ENCODE results near the gene NCAPD3.

Gene NCAPD3

DNA sequence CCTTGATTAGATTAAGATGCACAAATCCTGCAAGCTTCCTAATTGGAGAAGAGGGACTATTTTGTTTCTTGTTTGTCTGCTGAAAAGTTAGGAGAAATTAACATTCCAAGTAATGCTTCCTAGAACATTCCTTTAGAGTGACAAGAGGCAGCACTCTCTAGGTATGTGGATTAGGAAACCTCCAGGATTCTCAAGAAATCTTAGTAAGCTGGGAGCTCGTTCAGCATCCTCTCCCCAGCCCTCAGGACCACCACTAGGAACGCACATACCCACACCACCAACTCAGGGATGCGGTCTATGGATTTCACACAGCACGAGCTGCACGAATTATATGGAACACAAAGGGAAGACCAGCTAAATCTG lies 52.9 kb downstream of the NCAPD3 start:
- in situ Hi-C loops (cut with MboI; ENCODE audit: low sequenced_read_pairs): no loop called here

- in situ Hi-C loops (cut with MboI; ENCODE audit: low sequenced_read_pairs): no loop called here
These were observed 53.4 kb downstream of the NCAPD3 start for GRCh38 chr11:134170177-134170918.

DNA sequence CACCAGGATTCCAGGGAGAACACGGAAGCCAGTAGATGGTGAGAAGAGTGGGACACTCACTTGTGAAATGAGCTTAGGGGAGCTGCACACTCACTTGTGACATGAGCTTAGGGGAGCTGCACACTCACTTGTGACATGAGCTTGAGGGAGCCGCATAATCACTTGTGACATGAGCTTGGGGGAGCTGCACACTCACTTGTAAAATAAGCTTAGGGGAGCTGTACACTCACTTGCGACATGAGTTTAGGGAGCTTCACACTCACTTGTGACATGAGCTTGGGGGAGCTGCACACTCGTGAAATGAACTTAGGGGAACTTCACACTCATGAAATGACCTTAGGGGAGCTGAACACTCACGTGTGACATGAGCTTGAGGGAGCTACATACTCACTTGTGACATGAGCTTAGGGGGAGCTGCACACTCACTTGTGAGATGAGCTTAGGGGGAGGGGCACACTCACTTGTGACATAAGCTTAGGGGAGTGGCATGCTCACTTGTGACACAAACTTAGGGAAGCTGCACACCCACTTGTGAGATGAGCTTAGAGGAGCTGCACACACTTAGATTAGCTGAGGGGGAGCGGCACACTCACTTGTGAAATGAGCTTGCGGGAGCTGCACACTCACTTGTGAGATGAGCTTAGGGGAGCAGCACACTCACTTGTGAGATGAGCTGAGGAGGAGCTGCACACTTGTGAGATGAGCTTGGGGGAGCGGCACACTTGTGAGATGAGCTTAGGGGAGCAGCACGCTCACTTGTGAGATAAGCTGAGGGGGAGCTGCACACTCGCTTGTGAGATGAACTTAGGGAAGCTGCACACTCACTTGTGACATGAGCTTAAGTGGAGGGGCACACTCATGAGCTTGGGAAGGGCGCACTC lies 59.0 kb downstream of the NCAPD3 start:
- in situ Hi-C loops (cut with MboI; ENCODE audit: low sequenced_read_pairs): no loop called here

DNA sequence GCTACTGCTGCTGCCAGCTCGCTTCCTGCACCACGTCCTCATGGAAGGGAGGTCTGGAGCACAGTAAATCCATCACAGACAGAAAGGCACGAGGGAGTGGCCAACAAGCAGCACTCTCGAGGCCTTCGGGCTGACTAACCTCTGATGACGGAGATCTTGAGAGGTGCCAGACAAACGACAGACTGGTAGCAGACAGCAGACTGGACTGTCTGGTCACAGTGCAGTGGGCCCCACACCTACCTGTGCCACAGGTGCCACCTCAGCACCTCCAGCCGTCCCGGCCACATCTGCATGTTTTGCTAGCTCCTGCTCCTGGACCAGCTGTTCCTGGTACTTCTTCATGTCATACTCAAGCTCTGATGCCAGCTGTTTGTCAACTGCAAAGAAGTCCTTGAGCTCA lies 64.1 kb downstream of the NCAPD3 start:
- in situ Hi-C loops (cut with MboI; ENCODE audit: low sequenced_read_pairs): no loop called here

GRCh38 chr11:134158023-134158422 lies 65.7 kb downstream of the NCAPD3 start:
- in situ Hi-C loops (cut with MboI; ENCODE audit: low sequenced_read_pairs): no loop called here

DNA sequence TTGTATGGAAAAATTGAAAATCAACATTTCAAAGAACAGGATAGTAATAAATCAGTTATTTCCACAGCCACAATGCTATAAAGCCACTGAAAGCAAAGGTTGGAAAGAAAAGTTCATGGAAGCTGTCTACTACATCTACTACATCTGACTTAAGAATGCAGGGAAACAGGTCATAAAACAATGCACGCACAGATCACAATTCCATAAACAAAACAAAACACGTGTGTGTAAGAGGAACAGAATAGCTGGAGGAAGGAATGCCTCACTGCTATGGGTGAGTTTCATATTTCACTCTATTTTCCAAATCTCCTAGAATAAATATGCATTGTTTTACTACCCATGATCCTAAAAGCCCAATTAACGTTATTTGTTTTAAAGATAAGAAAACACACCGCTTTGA lies 66.3 kb downstream of the NCAPD3 start:
- in situ Hi-C loops (cut with MboI; ENCODE audit: low sequenced_read_pairs): no loop called here

DNA sequence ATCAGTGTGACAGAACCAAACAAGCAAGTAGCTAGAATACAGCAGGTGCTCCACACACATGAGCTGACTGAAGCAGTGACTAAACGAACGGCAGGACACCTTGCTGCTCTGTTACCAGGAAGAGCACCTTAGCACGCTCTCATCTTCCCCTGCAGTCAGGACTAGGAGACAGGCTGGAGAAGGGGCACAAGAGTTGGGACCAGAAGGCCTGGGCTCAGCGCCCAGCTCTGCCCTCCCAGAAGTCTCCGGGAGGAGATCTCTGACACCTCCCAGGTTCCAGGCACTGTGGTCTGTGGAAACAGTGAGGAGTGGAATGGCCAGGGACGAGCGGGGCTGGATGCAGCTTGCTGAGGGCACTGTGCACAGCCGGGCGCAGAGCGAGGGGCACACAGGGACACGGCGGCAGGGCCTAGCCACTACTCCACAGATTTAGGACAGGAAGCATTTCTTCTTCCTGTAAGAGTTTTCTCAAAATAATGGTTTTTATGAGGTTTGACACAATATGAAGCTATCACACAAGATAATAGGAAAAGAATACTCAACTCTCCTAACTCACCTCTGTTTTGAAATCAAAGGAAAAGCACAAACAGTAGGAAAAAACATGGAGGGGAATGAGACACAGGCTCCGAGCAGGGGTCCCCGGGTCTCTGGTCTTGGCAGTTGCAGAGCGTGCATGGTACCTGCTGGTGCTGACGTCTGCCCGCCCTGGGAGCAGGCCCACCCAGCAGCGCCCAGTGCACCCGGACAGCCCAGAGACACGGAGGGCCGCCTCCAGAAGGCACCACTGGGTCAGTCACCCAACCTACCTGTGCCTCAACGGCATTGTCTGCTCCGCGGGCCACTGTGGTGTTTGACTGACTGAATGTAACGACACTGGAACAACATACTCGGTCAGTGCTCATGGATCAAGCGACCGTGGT lies 67.6 kb downstream of the NCAPD3 start:
- in situ Hi-C loops (cut with MboI; ENCODE audit: low sequenced_read_pairs): no loop called here

DNA sequence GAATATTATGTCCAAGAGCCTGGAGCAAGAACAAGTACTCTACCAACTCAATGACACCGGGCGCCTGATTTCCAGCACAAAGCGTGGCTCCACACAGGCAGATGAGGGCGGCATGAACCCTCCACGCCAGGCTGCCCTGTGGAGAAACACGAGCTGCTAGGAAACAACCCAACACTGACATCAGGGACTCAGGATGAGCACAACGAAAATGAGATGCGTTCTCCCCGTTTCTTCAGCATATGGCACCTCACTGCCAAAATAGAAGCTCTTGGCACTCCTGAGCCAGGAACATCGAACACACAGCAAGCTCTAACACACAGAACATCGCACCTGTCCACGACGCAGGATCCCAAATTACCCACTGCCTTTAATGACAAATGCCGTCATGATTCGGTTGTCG lies 68.3 kb downstream of the NCAPD3 start:
- in situ Hi-C loops (cut with MboI; ENCODE audit: low sequenced_read_pairs): no loop called here

- in situ Hi-C loops (cut with MboI; ENCODE audit: low sequenced_read_pairs): no loop called here
These were observed 69.3 kb downstream of the NCAPD3 start for GRCh38 chr11:134154441-134154840.

DNA sequence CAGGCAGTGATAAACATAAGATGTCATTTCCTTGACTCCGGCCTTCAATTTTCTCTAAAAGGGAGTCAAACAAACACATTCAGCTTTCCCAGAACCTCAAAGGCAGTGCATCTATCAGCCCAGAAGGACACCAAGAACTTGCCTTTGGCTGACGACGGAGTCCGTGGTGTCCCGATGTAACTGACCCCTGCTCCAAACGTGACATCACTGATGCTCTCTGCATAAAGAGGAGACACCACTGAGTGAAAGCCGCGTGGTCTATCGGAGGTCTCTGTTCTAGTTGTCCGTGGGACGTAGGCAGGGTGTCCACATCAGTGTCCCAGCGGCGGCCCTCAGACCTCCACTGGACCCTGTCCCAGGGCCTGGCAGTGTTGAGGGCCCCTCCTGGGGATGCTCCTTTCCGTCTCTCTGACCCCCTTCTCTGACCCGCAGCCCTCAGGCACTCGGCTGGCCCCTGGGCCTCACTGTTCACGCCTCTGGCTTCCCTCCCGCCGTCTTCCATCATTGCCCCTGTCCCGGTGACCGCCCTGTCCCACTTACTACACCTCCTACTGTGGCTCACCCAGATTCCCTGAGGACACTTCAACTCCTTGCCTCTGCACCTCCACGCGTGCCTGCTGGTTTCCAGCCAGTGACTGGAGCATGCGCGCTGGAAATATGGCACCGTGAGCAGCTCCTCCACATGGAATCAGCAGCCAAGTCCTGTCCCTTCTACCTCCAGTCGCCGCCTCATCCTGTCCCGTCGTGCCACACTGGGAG lies 70.4 kb downstream of the NCAPD3 start:
- in situ Hi-C loops (cut with MboI; ENCODE audit: low sequenced_read_pairs): no loop called here

DNA sequence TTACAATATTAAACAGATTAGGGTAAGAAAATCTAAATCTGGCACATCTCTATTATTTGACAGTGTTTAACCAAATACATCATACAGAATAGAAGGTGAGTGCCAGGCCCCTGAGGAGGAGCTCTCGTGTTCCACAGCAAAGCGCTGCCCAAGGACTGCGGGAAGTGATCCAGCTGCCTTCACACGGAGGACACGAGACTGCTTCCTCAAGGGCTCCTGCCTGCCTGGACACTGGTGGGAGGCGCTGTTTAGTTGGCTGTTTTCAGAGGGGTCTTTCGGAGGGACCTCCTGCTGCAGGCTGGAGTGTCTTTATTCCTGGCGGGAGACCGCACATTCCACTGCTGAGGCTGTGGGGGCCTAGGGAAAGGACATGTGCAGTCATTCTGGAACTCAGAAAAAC lies 71.1 kb downstream of the NCAPD3 start:
- in situ Hi-C loops (cut with MboI; ENCODE audit: low sequenced_read_pairs): no loop called here

- in situ Hi-C loops (cut with MboI; ENCODE audit: low sequenced_read_pairs): no loop called here
These were observed 72.6 kb downstream of the NCAPD3 start for GRCh38 chr11:134151083-134151747.

GRCh38 chr11:134150195-134150903 lies 73.4 kb downstream of the NCAPD3 start:
- in situ Hi-C loops (cut with MboI; ENCODE audit: low sequenced_read_pairs): no loop called here

DNA sequence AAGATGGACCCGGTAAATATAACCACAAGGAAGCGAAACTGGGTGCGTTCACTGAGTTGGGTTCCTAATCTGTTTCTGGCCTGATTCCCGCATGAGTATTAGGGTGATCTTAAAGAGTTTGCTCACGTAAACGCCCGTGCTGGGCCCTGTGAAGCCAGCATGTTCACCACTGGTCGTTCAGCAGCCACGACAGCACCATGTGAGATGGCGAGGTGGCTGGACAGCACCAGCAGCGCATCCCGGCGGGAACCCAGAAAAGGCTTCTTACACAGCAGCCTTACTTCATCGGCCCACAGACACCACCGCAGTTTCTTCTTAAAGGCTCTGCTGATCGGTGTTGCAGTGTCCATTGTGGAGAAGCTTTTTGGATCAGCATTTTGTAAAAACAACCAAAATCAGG lies 74.4 kb downstream of the NCAPD3 start:
- in situ Hi-C loops (cut with MboI; ENCODE audit: low sequenced_read_pairs): loop anchor here (10.0 kb wide), 1 partner anchor 225 kb away; no protein-coding TSS in a partner anchor

DNA sequence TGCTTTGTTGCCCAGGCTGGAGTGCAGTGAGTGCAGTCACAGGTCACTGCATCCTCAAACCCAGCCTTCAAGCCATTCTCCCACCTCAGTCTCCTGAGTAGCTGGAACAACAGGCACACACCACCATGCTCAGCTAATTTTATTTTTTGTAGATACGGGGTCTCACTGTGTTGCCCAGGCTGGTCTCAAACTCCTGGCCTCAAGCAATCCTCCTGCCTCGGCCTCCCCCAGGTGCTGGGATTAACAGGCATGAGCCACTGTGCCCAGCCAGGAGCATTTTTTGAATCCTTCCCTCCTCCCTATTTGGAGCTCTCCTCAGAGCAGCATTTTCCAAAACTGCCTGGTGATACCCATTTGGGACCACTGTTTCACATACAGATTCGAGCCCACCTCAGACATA lies 77.2 kb downstream of the NCAPD3 start:
- in situ Hi-C loops (cut with MboI; ENCODE audit: low sequenced_read_pairs): loop anchor here (10.0 kb wide), 1 partner anchor 222 kb away; no protein-coding TSS in a partner anchor

- in situ Hi-C loops (cut with MboI; ENCODE audit: low sequenced_read_pairs): loop anchor here (10.0 kb wide), 1 partner anchor 221 kb away; no protein-coding TSS in a partner anchor
These were observed 78.1 kb downstream of the NCAPD3 start for GRCh38 chr11:134145715-134146114.

DNA sequence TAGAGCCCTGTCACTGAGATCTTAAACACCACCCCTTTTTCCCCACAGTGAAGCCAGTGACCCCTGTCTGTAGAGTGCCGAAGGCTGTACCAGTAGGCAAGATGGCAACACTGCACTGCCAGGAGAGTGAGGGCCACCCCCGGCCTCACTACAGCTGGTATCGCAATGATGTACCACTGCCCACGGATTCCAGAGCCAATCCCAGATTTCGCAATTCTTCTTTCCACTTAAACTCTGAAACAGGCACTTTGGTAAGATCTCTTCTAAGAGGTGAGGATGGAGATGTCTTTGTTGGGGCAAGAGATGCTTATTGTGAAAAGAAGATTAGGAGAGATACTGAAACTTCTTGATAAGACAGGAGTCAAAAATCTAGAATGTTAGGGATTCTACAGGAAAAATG lies 79.0 kb downstream of the NCAPD3 start:
- in situ Hi-C loops (cut with MboI; ENCODE audit: low sequenced_read_pairs): loop anchor here (10.0 kb wide), 1 partner anchor 220 kb away; no protein-coding TSS in a partner anchor

- in situ Hi-C loops (cut with MboI; ENCODE audit: low sequenced_read_pairs): loop anchor here (10.0 kb wide), 1 partner anchor 219 kb away; no protein-coding TSS in a partner anchor
These were observed 80.0 kb downstream of the NCAPD3 start for GRCh38 chr11:134143801-134144200.

DNA sequence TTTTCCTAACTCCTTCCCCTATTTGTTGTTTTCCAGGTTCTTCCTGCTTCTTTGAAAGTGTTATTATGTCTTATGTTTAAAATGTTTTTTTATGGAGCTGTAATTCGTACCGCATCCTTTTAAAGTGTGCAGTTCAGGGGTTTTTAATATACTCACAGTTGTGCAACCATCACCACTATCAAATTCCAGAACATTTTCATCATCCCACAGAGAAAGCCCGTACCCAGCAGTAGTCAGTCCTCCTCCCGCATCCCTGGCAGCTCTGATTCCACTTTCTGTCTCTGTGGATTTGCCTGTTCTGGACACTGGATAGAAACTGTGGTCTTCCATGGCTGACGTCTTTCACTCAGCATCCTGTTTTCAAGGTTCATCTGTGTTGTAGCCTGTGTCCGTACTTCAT lies 81.2 kb downstream of the NCAPD3 start:
- in situ Hi-C loops (cut with MboI; ENCODE audit: low sequenced_read_pairs): loop anchor here (10.0 kb wide), 1 partner anchor 218 kb away; no protein-coding TSS in a partner anchor
